Naive thymus-derived CD4-positive, alpha-beta T cell (primary cell): ENCODE data around the gene TNFRSF6B. TPM values are rescaled to one million over a fixed set of nuclear protein-coding genes. Genes with fewer than 3 reads are reported as not detected.

Experiments
- ATAC-seq: fragments of 150-1000 bp; cut with Tn5 transposase; 2 replicates; pipeline ENCODE4 v1.10.0; 2021; ENCODE audit warnings: mild to moderate bottlenecking, moderate library complexity
- CTCF ChIA-PET: fragments of 350-600 bp; sonication (Branson Sonifier 250); formaldehyde crosslinking; loops from one replicate; lab custom pipeline; 2021; ENCODE audit warnings: antibody characterized with exemption; lab: Charles Lee
- POLR2A ChIA-PET: fragments of 350-600 bp; sonication (Branson Sonifier 250); formaldehyde crosslinking; loops from one replicate; lab custom pipeline; 2021; ENCODE audit warnings: antibody characterized with exemption, inconsistent platforms; lab: Charles Lee
- DNase-seq, 9 donors: peaks; one replicate each; pipeline versions ENCODE4 v3.0.0 to v3.0.0-alpha.2; 2020 to 2022; ENCODE audit warnings: mixed read lengths in 1 of 9
- H3K27ac ChIP-seq: one replicate; pipeline ENCODE4 v1.7.0; 2013; ENCODE audit warnings: mild to moderate bottlenecking, low read depth, low read length, moderate library complexity
- H3K27me3 ChIP-seq, 2 donors: one replicate each; pipeline ENCODE4 v1.7.0; 2013; ENCODE audit warnings: low read length in 2 of 2, mild to moderate bottlenecking in 2 of 2, moderate library complexity in 2 of 2; ENCODE audit not compliant: control insufficient read depth in 2 of 2, insufficient read depth in 2 of 2
- H3K36me3 ChIP-seq, 3 experiments: 1 replicate in 2 of 3; 2 replicates in 1 of 3; pipeline ENCODE4 v1.7.0; 2013; ENCODE audit warnings: low read length in 3 of 3, mild to moderate bottlenecking in 3 of 3, moderate library complexity in 1 of 3; ENCODE audit not compliant: insufficient read depth in 3 of 3, control insufficient read depth in 2 of 3
- H3K4me1 ChIP-seq, 2 donors: one replicate each; pipeline ENCODE4 v1.7.0; 2013; ENCODE audit warnings: low read length in 2 of 2, mild to moderate bottlenecking in 2 of 2, moderate library complexity in 1 of 2; ENCODE audit not compliant: control insufficient read depth in 2 of 2, insufficient read depth in 2 of 2
- H3K4me3 ChIP-seq: 2 replicates; pipeline ENCODE4 v1.7.0; 2013; ENCODE audit warnings: mild to moderate bottlenecking, low read length
- H3K9me3 ChIP-seq, 3 experiments: 1 replicate in 2 of 3; 2 replicates in 1 of 3; pipeline ENCODE4 v1.7.0; 2013; ENCODE audit warnings: low read length in 3 of 3; ENCODE audit not compliant: control insufficient read depth in 2 of 3
- H3K27ac Mint-ChIP-seq, 9 donors: one replicate each; pipeline ENCODE4 v1.8.0; 2020 to 2022; ENCODE audit warnings: mixed read lengths in 9 of 9, mild to moderate bottlenecking in 8 of 9, moderate library complexity in 5 of 9, inconsistent platforms in 2 of 9
- H3K27me3 Mint-ChIP-seq, 5 donors: one replicate each; pipeline ENCODE4 v1.8.0; 2021 to 2022; ENCODE audit warnings: mixed read lengths in 5 of 5, mild to moderate bottlenecking in 1 of 5
- H3K36me3 Mint-ChIP-seq, 5 donors: one replicate each; pipeline ENCODE4 v1.8.0; 2020 to 2022; ENCODE audit warnings: mixed read lengths in 5 of 5, mild to moderate bottlenecking in 3 of 5, inconsistent platforms in 1 of 5
- H3K4me1 Mint-ChIP-seq, 7 donors: one replicate each; pipeline ENCODE4 v1.8.0; 2020 to 2022; ENCODE audit warnings: mixed read lengths in 7 of 7, mild to moderate bottlenecking in 3 of 7, inconsistent platforms in 1 of 7
- H3K4me3 Mint-ChIP-seq, 10 donors: one replicate each; pipeline ENCODE4 v1.8.0; 2020 to 2022; ENCODE audit warnings: mild to moderate bottlenecking in 10 of 10, mixed read lengths in 10 of 10, moderate library complexity in 6 of 10, inconsistent platforms in 2 of 10
- H3K9me3 Mint-ChIP-seq, 11 donors: one replicate each; pipeline ENCODE4 v1.8.0; 2020 to 2022; ENCODE audit warnings: mixed read lengths in 11 of 11, mild to moderate bottlenecking in 4 of 11, inconsistent platforms in 1 of 11, moderate library complexity in 1 of 11
- intact Hi-C, 2 donors: fragments of 100-400 bp; cut with micrococcal nuclease; formaldehyde crosslinking; loops; one replicate each; pipeline ENCODE4 v1.15.1; 2023
- polyA plus RNA-seq, 2 donors: library from polyadenylated mRNA; unstranded; fragments of 300-500 nt; fragmentation: Illumina TruSeq; gene quantifications; one replicate each; pipeline ENCODE4 v1.2.3, GENCODE V29; 2021
- total RNA-seq, 6 experiments: library from RNA in 5 of 6; stranded (reverse) in 5 of 6; gene quantifications; 1 replicate in 5 of 6; 2 replicates in 1 of 6; pipeline ENCODE4 v1.2.3 and lab custom pipeline; 2021 to 2026

Gene TNFRSF6B
- total and polyA plus RNA-seq, 7 experiments from 2014 or later: 0.22 to 0.74 TPM; not detected in 5

DNA sequence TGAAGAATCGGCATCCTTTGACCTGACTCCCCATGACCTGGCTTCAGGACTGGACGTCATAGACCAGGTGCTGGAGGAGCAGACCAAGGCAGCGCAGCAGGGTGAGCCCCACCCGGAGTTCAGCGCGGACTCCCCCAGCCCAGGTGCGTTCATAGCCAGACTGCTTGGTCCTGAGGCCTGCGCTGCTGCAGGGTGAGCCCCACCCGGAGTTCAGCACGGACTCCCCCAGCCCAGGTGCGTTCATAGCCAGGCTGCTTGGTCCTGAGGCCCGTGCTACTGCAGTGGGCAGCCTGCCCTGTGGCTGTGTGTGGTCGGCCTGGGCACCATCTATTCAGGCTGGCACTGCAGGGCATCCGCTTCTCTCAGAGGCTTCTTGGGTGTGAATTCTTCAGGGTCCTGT, 22.5 kb upstream of the TNFRSF6B start:
- peaks cover 0 to 26% (median 0%) of the 10 kb centered on the region in 3 experiments for H3K36me3 ChIP-seq
- H3K4me3 Mint-ChIP-seq: no peak overlapping the region
- DNase-seq (no peak), ATAC-seq (no peak)
- no peaks in the 10 kb centered on the region for H3K9me3 Mint-ChIP-seq
- no peak overlapping the region for H3K27ac ChIP-seq
- CTCF ChIA-PET: no interaction called here
- intact Hi-C loops: no loop called here
- H3K4me1 Mint-ChIP-seq: peaks cover 0 to 2% (median 0%) of the 10 kb centered on the region in 7 donors
- H3K9me3 ChIP-seq: no peaks in the 10 kb centered on the region
- H3K27ac Mint-ChIP-seq: no peak overlapping the region
- H3K4me3 ChIP-seq: no peak overlapping the region
- POLR2A ChIA-PET: no interaction called here
- H3K4me1 ChIP-seq: no peaks in the 10 kb centered on the region
- H3K27me3 ChIP-seq: no peaks in the 10 kb centered on the region
- H3K36me3 Mint-ChIP-seq: peaks cover 0 to 27% (median 7%) of the 10 kb centered on the region in 5 donors
- H3K27me3 Mint-ChIP-seq: no peaks in the 10 kb centered on the region

DNA sequence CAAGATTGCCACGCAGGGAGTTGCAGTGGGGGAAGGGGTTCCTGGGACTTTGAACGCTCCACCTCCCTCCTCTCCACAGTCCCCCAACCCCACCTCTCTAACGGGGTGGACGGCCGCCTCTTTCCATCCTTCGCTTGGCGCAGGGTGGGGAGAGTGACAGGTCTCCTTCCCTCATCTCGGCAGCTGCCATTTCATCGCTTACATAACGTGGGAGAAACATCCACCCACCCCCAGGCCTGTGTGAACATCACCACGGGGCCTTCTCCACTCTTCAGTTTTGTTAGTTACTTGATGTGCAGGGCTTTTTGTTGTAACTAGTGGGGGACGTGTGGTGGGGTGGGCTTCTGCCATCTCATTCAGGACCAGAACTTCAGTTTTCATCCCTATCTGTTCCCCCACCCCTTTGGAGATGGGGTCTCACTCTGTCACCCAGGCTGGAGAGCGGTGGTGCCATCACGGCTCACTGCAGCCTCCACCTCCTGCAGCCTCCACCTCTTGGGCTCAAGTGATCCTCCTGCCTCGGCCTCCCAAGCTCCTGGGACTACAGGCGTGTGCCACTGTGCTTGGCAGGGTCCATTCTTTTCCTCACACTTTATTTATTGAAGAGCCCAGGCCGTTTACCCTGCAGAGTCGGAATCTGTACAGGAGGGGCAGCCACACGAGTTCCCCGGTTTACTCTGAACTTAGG, 20.6 kb upstream of the TNFRSF6B start:
- Histone ChIP-seq H3K27me3 (no peaks in the 10 kb centered on the region), H3K4me3 (no peak overlapping the region), H3K4me1 (no peaks in the 10 kb centered on the region), H3K27ac (no peak overlapping the region), H3K9me3 (no peaks in the 10 kb centered on the region), H3K36me3 (peaks cover 0 to 31% (median 0%) of the 10 kb centered on the region in 3 experiments)
- ChIA-PET POLR2A (no interaction called here), CTCF (no interaction called here)
- H3K4me1 Mint-ChIP-seq: peaks cover 0 to 2% (median 0%) of the 10 kb centered on the region in 7 donors
- no peak for DNase-seq
- H3K4me3 Mint-ChIP-seq: no peak overlapping the region
- peaks cover 0 to 22% (median 3%) of the 10 kb centered on the region in 5 donors for H3K36me3 Mint-ChIP-seq
- intact Hi-C loops: no loop called here
- no peaks in the 10 kb centered on the region for H3K9me3 Mint-ChIP-seq
- no peak for ATAC-seq
- no peaks in the 10 kb centered on the region for H3K27me3 Mint-ChIP-seq
- H3K27ac Mint-ChIP-seq: no peak overlapping the region

DNA sequence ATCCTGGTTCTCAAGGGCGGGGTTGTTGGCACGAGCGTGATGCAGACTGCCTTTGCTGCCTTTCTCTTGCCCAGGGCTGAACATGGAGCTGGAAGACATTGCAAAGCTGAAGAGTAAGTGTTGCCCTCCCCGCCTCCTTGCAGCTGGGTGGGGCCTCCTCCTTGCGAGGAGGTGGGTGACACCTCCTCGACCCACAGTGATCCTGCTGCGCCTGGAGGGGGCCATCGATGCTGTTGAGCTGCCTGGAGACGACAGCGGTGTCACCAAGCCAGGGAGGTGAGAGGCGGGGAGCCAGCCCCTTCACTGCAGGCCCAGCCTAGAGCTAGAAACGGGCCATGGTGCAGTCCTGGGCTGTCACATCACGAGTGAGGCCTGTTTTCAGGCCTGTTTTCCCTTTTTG, 18.4 kb upstream of the TNFRSF6B start:
- Histone ChIP-seq H3K4me3 (no peak overlapping the region), H3K27me3 (no peaks in the 10 kb centered on the region), H3K4me1 (no peaks in the 10 kb centered on the region), H3K9me3 (no peaks in the 10 kb centered on the region), H3K27ac (no peak overlapping the region), H3K36me3 (peaks cover 0 to 31% (median 0%) of the 10 kb centered on the region in 3 experiments)
- DNase-seq (no peak), ATAC-seq (no peak)
- Mint-ChIP-seq H3K4me3 (no peak overlapping the region), H3K27me3 (no peaks in the 10 kb centered on the region), H3K4me1 (no peaks in the 10 kb centered on the region), H3K9me3 (no peaks in the 10 kb centered on the region), H3K27ac (no peak overlapping the region), H3K36me3 (peaks cover 0 to 18% (median 0%) of the 10 kb centered on the region in 5 donors)
- POLR2A ChIA-PET: interaction anchor here (0.7 kb wide), 1 partner anchor 12 kb away, joined by 3 read pairs; no protein-coding TSS in a partner anchor
- intact Hi-C loops: no loop called here
- CTCF ChIA-PET: no interaction called here

DNA sequence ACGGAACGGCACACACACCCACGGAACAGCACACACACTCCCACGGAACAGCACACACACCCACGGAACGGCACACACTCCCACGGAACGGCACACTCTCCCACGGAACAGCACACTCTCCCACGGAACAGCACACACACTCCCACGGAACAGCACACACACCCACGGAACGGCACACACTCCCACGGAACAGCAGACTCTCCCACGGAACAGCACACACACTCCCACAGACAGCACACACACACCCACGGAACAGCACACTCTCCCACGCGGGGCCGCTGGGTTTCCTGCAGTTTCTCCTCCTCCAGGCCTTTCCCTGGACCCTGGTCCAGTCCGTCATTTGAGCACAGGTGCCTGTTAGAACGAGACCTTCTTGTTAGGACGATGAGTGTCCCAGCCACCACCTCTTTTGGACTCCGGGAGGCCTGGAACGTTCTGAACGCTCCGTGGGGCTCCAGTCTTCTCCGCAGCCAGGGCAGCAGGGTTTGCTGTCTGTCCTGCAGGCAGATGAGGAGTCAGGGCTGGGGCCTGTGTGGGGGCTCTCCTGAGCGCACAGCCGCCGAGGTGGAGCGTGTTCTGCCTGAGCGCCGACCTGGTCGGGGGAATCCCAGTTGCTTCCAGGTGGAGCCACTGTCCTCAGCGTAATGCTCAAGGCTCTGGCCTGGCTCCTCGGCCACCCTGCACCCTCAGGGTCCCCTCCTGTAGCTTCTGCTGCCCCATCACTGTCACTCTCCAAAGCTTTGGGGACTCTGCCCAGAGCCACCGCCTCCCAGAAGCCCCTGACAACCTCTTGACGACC, 17.6 kb upstream of the TNFRSF6B start:
- no peaks in the 10 kb centered on the region for H3K27me3 Mint-ChIP-seq
- ChIA-PET POLR2A (no interaction called here), CTCF (no interaction called here)
- no peak overlapping the region for H3K4me3 ChIP-seq
- ATAC-seq: no peak
- no peaks in the 10 kb centered on the region for H3K4me1 ChIP-seq
- H3K9me3 Mint-ChIP-seq: no peaks in the 10 kb centered on the region
- no peaks in the 10 kb centered on the region for H3K9me3 ChIP-seq
- H3K36me3 Mint-ChIP-seq: peaks cover 0 to 18% (median 0%) of the 10 kb centered on the region in 5 donors
- no peak overlapping the region for H3K27ac ChIP-seq
- peaks cover 0 to 30% (median 0%) of the 10 kb centered on the region in 3 experiments for H3K36me3 ChIP-seq
- intact Hi-C loops: no loop called here
- DNase-seq: no peak
- H3K27me3 ChIP-seq: no peaks in the 10 kb centered on the region
- H3K27ac Mint-ChIP-seq: no peak overlapping the region
- no peak overlapping the region for H3K4me3 Mint-ChIP-seq
- peaks cover 0 to 4% (median 0%) of the 10 kb centered on the region in 7 donors for H3K4me1 Mint-ChIP-seq

DNA sequence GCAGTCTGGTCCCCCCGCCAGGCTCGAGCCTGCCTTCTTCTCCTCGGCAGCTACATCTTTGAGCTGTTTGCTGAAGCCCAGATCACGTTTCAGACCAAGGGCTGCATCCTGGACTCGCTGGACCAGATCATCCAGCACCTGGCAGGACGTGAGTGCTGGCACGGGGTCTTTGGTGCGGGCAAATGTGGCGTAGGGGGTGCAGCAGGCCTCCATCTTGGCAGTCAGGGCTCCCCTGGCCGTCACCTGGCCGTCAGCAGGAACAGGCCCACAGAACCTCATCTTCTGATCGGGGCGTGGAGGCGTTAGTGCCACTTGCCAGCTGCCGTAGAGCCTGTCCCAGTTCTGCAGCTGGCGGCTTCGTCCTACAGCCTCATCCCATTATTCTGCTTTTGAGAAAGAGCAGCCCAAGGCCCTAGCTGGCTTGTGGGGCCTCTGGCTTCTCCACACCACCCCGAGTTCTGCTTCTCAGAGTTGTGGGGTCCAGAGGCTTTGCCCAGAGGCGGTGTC, 16.6 kb upstream of the TNFRSF6B start:
- POLR2A ChIA-PET: no interaction called here
- CTCF ChIA-PET: no interaction called here
- peaks cover 0 to 18% (median 0%) of the 10 kb centered on the region in 5 donors for H3K36me3 Mint-ChIP-seq
- no peaks in the 10 kb centered on the region for H3K9me3 Mint-ChIP-seq
- H3K4me1 Mint-ChIP-seq: peaks cover 0 to 5% (median 0%) of the 10 kb centered on the region in 7 donors
- no peak overlapping the region for H3K4me3 ChIP-seq
- H3K9me3 ChIP-seq: no peaks in the 10 kb centered on the region
- no peaks in the 10 kb centered on the region for H3K27me3 ChIP-seq
- no peak overlapping the region for H3K27ac ChIP-seq
- DNase-seq (no peak), ATAC-seq (no peak)
- no peaks in the 10 kb centered on the region for H3K4me1 ChIP-seq
- peaks cover 0 to 22% (median 0%) of the 10 kb centered on the region in 3 experiments for H3K36me3 ChIP-seq
- no peak overlapping the region for H3K4me3 Mint-ChIP-seq
- no peak overlapping the region for H3K27ac Mint-ChIP-seq
- intact Hi-C loops: no loop called here
- no peaks in the 10 kb centered on the region for H3K27me3 Mint-ChIP-seq

DNA sequence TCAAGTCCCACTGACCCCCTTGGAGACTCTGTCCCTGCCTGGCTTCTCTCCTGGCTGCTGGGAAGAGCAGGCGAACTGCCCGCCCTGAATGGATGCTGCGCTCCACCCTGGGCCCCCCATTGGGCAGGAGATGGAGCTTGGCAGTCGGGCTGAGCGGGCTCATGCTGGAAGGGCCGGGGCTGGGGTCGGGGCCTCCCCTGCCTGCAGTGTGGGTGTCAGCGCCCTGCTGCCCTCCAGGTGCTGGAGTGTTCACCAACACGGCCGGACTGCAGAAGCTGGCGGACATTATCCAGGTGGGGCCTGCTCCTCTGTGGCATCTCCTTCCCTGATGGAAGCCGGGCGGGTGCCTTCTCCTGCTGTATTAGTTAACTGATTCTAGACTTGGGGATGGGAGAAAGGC, 16.0 kb upstream of the TNFRSF6B start:
- H3K27ac ChIP-seq: no peak overlapping the region
- H3K27ac Mint-ChIP-seq: no peak overlapping the region
- no peaks in the 10 kb centered on the region for H3K4me1 ChIP-seq
- intact Hi-C loops: no loop called here
- no peak for DNase-seq
- H3K9me3 ChIP-seq: no peaks in the 10 kb centered on the region
- no peaks in the 10 kb centered on the region for H3K9me3 Mint-ChIP-seq
- CTCF ChIA-PET: no interaction called here
- POLR2A ChIA-PET: interaction anchor here (0.6 kb wide), 1 partner anchor 176 kb away, joined by 7 read pairs; no protein-coding TSS in a partner anchor
- no peak overlapping the region for H3K4me3 ChIP-seq
- no peak for ATAC-seq
- H3K27me3 Mint-ChIP-seq: no peaks in the 10 kb centered on the region
- no peak overlapping the region for H3K4me3 Mint-ChIP-seq
- H3K27me3 ChIP-seq: no peaks in the 10 kb centered on the region
- peaks cover 0 to 22% (median 0%) of the 10 kb centered on the region in 3 experiments for H3K36me3 ChIP-seq
- H3K36me3 Mint-ChIP-seq: peaks cover 0 to 15% (median 0%) of the 10 kb centered on the region in 5 donors
- peaks cover 0 to 5% (median 0%) of the 10 kb centered on the region in 7 donors for H3K4me1 Mint-ChIP-seq
